AG09319 (cell line): ENCODE results near the gene MAPK8IP2.
A peak's percentile ranks its signal among the peaks of the same experiment; 100 is the strongest.

Experiments used
- DNase-seq: peaks from one replicate; pipeline ENCODE4 v3.0.0-alpha.2; 2010; ENCODE audit warnings: low read depth; ENCODE audit errors: extremely low read depth
- CTCF ChIP-seq: IDR thresholded peaks from 2 replicates; pipeline ENCODE4 v1.5.1; 2011; ENCODE audit warnings: low read depth, mild to moderate bottlenecking, inconsistent platforms, low read length, moderate library complexity

Gene MAPK8IP2

GRCh38 chr22:50562523-50563412 lies 37.8 kb upstream of the MAPK8IP2 start, which contains the start of gene SYCE3:
Gene SYCE3 (minus strand): TSS chr22:50562919. CDS start chr22:50556405, 6,514 bp downstream.
- DNase-seq, result peak; percentile 61
- peak; percentile 71 for TF ChIP-seq CTCF

- TF ChIP-seq CTCF, result no peak
- no peak for DNase-seq
Measured at GRCh38 chr22:50563413-50564160, 37.0 kb upstream of the MAPK8IP2 start.

GRCh38 chr22:50564289-50564688 lies 36.3 kb upstream of the MAPK8IP2 start:
- TF ChIP-seq CTCF, result no peak
- no peak for DNase-seq

GRCh38 chr22:50567721-50568252 lies 32.8 kb upstream of the MAPK8IP2 start:
- TF ChIP-seq CTCF, result no peak
- no peak for DNase-seq

- TF ChIP-seq CTCF, result no peak
- DNase-seq, result no peak
Measured at GRCh38 chr22:50568626-50569025, 32.0 kb upstream of the MAPK8IP2 start.

GRCh38 chr22:50569041-50569459 lies 31.5 kb upstream of the MAPK8IP2 start:
- DNase-seq, result no peak
- no peak for TF ChIP-seq CTCF
